ENCODE data around the gene NTSR2. TPM values are rescaled to one million over a fixed set of nuclear protein-coding genes. Genes with fewer than 3 reads are reported as not detected.

The NTSR2 gene
- total RNA-seq, 2 donors from 2014 or later: not detected

- peak; percentile 37 for DNase-seq
- intact Hi-C loops (cut with DNase I): no loop called here
- peak; percentile 72 for TF ChIP-seq CTCF (IDR thresholded peaks at IDR 0.05)
- Histone ChIP-seq H3K9ac (ENCODE audit: low read depth in 2 of 2, low read length in 2 of 2) (no peak overlapping the region), H3K27me3 (no peaks in the 10 kb centered on the region), H3K4me3 (no peak overlapping the region), H3K27ac (no peak overlapping the region), H3K4me1 (no peaks in the 10 kb centered on the region), H3K36me3 (no peaks in the 10 kb centered on the region), H3K9me3 (no peaks in the 10 kb centered on the region)
Measured at GRCh38 chr2:11681722-11682589, 12.0 kb upstream of the NTSR2 start.

- no peak overlapping the region for H3K9ac ChIP-seq (ENCODE audit: low read depth in 2 of 2, low read length in 2 of 2)
Measured at GRCh38 chr2:11680901-11681721, 11.1 kb upstream of the NTSR2 start.

GRCh38 chr2:11680182-11680900 lies 10.3 kb upstream of the NTSR2 start:
- no peaks in the 10 kb centered on the region for H3K9me3 ChIP-seq
- no peaks in the 10 kb centered on the region for H3K4me1 ChIP-seq
- no peak overlapping the region for H3K27ac ChIP-seq
- no peaks in the 10 kb centered on the region for H3K36me3 ChIP-seq
- H3K27me3 ChIP-seq: no peaks in the 10 kb centered on the region
- intact Hi-C loops (cut with DNase I): no loop called here
- H3K4me3 ChIP-seq: no peak overlapping the region
- TF ChIP-seq CTCF (IDR thresholded peaks at IDR 0.05): no peak
- H3K9ac ChIP-seq (ENCODE audit: low read depth in 2 of 2, low read length in 2 of 2): no peak overlapping the region
- DNase-seq: no peak

More at GRCh38 chr2:11680901-11681721, 11.1 kb upstream of the NTSR2 start:
- H3K27ac ChIP-seq: no peak overlapping the region
- no peaks in the 10 kb centered on the region for H3K27me3 ChIP-seq
- H3K4me3 ChIP-seq: no peak overlapping the region
- no peaks in the 10 kb centered on the region for H3K36me3 ChIP-seq
- no peaks in the 10 kb centered on the region for H3K4me1 ChIP-seq
- intact Hi-C loops (cut with DNase I): no loop called here
- H3K9me3 ChIP-seq: no peaks in the 10 kb centered on the region
- DNase-seq: no peak
- TF ChIP-seq CTCF (IDR thresholded peaks at IDR 0.05): no peak

GRCh38 chr2:11679486-11680181 lies 9.6 kb upstream of the NTSR2 start:
- Histone ChIP-seq H3K9me3 (no peaks in the 10 kb centered on the region), H3K36me3 (no peaks in the 10 kb centered on the region), H3K27me3 (no peaks in the 10 kb centered on the region), H3K9ac (ENCODE audit: low read depth in 2 of 2, low read length in 2 of 2) (no peak overlapping the region), H3K4me3 (no peak overlapping the region), H3K27ac (no peak overlapping the region), H3K4me1 (no peaks in the 10 kb centered on the region)
- TF ChIP-seq CTCF (IDR thresholded peaks at IDR 0.05): no peak
- intact Hi-C loops (cut with DNase I): no loop called here
- DNase-seq: no peak

- H3K4me3 ChIP-seq: no peak overlapping the region
- DNase-seq: no peak
- TF ChIP-seq CTCF (IDR thresholded peaks at IDR 0.05): no peak
Measured at GRCh38 chr2:11679016-11679415, 9.0 kb upstream of the NTSR2 start.

More at GRCh38 chr2:11679016-11679415, 9.0 kb upstream of the NTSR2 start:
- Histone ChIP-seq H3K9me3 (no peaks in the 10 kb centered on the region), H3K4me1 (no peaks in the 10 kb centered on the region), H3K27ac (no peak overlapping the region), H3K36me3 (no peaks in the 10 kb centered on the region), H3K9ac (ENCODE audit: low read depth in 2 of 2, low read length in 2 of 2) (no peak overlapping the region), H3K27me3 (no peaks in the 10 kb centered on the region)
- intact Hi-C loops (cut with DNase I): no loop called here
